Stimulated activated CD8-positive, alpha-beta memory T cell treated with anti-CD3 and anti-CD28 coated beads, Interleukin-15, amount 100 ng/mL, for 24 hours (primary cell): ENCODE measurements around the gene RBM20.

Source experiments
- DNase-seq: peaks from one replicate; pipeline ENCODE4 v3.0.0-alpha.2; 2020; ENCODE audit warnings: low read depth

Gene RBM20

DNA sequence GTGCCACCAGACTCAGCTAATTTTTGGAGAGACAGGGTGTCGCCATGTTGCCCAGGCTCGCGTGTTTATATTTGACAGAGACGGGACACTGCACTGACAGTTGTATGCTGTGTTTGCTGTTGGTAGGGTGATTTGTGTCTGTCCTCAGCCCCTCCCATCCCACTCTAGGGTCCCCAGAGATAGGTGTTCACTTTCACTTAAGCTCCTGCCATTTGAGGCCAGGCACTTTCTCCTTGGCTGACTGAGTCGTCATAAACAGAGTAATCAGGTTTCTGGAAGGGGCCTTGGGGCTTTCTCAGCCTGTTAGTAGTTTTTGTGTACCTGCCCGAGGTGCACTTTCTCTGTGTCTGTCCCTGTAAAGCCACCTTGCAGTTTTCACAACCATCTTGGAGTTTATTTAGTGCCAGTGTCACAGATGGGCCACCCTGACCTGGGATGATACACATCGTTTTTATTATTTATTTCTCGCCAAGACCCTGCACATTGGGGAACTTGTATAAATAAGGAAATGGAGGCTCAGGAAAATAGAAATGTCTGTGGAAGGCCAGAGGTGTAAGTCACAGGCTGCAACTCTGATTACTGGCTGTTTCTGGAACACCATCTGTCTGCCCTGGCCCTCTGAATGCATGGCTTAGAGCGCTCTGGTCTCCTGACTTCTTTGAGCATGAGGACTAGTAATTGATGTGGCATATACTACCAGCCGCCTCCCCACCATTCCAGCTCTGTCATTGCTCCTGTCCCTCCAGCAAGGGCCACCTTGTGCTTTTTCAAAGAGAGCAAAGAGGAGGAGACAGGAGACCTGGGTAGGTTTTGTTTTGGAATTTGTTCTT is 145.7 kb downstream of the RBM20 start:
- DNase-seq, result no peak

DNA sequence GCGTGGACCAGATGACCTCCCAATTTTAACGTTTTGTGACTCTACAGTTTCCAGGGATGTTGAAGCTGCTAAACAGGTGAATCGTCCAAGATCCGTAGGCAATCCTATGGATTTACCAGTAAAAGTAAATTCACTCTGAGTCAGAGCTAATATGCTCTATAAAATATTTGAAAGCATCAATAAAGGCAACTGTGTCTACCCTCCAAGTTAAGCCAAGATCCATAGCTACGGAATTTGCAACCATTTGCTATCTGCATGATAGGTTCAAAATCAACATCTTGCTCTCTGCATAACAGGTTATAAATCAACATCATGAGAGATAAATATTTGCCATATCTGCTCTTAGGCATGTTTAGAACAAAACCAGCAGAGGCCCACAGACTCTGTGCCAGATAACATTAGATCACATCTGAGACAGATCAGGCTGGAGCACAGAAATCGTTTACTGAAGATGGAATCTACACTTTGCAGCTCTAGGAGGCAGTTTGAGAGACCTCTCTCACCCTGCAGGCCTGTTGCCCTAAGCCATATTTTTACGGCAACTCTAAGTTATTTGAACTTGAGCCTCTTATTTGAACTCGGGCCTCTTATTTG is 146.9 kb downstream of the RBM20 start:
- DNase-seq, result no peak

DNA sequence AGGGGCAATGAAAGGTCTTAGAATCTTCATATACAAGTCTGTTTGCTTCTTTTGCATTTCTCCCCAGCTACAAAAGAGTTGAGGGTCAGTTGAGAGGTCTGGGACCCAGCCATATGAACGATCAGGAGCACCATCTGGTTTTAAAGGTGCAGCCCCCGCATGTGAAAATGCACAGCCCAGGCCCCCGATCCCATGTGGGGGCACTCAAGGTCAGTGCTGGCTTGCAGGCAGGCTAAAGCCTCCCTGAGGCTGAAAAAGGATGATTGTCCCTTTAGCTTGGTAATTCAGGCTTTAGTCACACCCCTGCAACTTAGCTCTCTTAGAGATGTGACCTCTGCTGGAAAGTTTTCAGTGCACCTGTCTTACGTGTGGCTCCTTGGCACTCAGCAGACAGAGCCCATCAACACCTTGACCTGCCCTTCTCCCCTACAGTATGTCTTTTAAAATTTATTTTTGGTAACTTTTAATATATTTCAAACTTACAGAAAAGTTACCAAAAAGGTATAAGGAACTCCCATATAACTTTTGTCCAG is 147.5 kb downstream of the RBM20 start:
- no peak for DNase-seq

DNA sequence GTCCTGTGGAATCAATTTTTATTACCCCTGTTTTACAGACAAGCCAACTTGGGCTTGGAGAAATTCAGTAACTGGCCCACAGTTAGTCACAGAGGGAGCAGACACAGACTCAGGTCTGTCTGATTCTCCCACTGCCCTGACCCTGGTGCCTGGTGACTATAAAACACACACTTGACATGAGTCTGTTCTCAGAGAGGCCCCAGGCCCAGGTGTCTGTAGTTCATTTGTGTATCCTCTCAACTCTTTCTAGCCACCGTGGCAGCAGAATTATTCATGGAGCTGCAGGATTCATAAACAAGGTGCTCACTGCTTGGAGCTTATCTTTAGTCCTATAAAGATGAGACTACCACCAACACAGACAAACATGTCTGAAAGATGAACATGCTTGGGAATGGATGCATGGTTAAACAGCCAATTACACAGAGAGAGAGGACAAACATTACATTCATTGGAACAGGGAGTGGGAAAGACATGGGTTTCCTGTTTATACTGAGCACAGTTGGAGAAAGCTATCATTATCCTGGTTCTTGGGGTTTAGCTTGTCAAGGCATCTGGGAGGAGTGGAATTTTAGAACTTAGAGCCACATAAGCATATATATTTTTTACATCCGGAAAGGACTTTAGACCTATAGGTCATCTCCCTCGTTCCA is 148.5 kb downstream of the RBM20 start:
- no peak for DNase-seq

DNA sequence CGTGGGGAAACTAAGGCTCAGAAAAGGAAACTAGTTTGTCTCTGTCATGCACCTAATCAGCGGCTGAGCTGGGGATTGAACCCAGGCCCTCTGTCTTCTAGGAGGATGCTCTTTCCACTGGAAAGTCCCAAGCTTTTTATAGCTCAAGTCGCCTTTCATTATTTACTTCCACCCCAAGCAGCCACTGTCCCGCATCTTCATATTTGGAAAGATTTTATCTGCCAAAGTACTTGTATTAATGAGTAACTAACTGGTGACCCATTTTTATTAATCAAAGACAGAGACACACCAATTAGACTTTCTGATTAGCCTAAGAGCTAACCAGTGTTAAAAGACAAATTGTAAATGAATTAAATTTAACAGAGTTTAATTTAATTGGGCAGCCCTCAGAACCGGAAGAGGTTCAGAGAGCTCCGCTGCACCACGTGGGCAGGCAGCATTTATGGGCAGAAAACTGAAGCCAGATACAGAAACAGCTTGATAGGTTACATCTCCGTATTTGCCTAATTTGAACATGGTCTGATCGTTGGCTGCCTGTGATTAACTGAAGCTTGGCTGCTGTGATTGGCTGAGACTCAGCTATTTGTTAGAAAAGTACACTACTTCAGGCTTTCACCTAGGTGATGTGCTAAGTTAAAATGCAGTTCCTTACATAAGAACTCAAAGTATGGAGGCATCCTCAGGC is 149.1 kb downstream of the RBM20 start:
- DNase-seq, result no peak

DNA sequence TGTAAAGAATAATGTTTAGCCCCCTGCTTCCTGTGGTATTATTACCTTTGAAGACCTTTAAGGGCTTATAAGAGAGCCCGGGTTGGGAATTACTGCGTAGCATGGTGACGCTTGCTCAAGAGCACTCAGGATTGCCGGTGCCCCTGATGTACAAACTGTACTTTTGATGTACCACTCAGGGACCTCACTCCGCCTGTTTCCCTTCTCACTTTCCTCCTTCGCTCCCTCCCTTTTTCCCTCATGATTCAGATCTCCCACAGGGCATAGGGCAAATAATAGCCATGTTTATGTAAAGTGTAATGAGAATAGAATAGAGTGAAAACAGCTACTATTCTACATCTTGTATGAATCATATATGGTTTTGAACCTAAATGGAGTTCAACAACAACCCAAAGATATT is 149.8 kb downstream of the RBM20 start:
- DNase-seq, result no peak

DNA sequence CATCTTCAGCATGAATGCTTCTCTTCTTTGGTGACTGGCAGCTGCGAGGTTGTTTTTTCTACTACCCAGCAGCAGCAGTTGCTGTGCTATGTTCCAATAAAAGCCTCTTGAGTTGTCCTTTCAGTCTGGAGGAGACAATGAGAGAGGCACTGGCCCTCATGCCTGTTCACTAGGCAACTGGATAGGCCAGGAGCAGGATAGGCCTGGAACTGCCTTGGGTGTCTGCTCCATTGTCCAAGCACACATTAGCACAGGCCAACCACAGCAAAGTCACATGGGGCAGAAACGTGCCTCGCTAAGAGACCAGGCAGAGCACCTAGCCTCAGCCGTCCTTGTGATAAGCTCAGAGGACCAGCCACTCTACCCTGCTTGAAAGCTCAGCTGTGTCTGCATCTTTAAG is 150.7 kb downstream of the RBM20 start:
- no peak for DNase-seq

DNA sequence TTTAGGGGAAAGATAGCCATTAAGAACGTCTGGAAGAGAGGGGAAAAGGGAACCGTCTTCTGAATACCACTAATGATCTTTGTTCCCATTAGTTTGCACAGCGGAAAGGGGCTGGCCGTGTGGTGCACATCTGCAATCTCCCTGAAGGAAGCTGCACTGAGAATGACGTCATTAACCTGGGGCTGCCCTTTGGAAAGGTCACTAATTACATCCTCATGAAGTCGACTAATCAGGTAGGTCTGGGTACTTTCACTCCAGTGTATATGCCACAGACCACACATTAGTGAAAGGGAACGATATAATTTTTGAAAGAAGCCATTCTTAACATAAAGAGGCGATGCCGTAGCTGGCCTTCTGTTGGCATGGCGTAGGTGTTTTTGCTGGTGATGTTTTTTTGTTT is 153.3 kb downstream of the RBM20 start:
- DNase-seq, result no peak

DNA sequence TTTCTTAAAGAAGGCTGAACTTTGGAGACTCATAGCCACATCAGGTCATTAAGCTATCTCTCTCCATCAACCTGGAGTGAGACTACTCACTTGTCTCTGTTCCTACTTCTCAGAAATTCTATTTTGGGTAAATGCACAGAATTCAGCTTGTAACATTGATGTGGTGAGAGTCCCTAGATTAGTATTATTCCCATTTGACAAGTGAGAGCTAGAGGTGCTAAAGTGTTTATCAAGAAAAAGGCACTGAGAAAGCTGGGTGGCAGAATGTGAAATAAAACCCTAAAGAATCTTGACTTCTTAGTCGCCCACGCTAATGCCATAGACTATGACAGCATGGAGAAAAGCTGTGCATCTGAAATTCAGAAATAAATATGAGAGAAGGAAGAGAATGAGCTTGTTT is 154.2 kb downstream of the RBM20 start:
- no peak for DNase-seq

DNA sequence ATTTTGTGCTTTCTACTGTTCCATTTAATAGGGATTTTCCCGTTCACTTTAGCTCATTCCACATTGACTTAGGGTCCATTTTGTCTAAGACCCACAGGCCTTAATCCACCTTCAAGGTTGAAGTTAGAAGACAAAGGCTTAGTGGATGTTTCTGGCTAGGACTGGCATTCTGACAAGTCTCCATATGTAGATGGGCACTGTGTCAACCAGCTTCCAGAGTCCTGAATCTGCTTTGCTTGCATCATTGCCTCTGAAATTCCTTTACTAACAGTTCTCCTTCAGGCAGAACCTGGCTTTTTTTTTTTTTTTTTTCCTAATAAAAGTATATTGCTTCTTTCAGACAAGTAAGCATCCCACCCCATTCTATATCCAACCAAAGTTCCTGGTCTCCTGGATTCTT is 158.0 kb downstream of the RBM20 start:
- DNase-seq, result no peak

DNA sequence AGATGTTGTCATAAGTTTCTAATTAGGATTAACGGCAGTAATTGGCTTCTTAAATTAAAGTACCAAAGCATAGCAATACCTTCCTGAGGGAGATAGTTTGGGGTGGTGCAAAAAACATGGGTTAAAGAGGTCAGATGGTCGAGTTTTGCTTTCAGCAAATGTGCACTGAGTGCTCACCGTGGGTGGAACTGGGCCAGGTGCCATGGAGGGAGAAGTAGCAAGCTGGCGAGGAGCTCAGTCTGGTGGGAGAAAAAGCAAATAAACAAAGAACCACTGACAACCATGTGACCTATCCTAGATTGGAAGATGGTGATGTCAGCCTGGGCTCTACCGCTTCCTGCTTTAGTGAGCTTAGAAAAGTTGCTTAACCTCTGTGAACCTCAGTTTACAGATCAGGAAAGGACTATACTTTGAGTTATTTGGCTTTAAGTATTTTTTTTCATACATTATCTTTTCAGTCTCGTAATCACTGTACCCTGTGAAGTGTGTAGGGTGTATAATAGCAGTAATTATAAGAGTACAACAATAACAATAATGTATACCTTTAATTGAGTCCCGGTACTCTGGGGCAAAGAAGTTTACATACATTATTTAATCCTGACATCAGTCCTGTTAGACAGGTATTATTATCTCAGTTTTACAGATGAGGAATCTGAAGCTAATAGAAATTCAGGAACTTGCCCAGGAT is 158.6 kb downstream of the RBM20 start:
- no peak for DNase-seq

DNA sequence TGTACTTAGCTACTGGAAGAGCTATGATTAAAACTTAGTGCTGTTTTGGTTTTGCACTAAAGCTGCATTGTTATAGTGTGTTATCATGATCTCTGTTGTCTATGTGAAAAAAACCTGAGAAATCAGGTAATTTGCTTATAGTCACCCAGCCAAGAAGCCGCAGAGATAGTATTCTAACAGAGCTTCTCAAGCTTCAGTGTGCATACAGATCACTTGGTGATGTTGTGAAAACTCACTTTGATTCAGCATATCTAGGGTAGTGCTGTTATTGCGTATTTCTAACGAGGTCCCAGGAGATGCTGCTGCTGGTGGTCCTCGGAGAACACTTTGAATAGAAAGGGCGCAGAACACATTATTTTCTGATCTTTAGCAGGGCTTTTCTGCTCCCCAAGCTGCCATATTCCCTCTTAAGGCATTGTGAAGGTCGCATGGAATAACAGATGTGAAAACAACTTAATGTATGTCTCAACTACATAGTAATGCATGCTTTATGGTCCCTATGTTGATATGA is 159.2 kb downstream of the RBM20 start:
- DNase-seq, result no peak

DNA sequence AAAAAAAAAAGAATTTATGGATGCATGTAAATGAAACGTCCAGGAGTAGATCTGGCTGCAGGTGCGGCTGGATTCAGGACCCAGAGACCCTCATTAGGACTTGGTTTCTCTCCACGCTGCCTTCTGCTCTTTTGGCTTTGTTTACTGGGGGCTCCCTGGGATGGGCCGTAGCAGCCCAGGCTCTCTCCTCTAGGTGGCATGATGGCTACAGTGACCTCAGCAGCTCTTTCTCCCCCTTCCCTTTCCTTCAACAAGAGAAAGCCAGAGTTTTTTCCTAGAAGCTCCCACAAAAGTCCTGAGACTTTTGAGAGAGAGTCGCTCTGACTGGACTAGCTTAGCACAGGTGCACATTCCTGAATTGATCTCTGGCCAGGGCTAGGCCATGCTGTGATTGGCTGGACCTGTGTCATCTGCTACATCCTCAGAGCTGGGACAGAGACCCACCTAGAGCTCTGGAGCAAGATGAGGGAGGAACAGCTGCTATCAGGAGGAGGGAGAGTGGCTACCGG is 159.7 kb downstream of the RBM20 start:
- DNase-seq, result no peak

DNA sequence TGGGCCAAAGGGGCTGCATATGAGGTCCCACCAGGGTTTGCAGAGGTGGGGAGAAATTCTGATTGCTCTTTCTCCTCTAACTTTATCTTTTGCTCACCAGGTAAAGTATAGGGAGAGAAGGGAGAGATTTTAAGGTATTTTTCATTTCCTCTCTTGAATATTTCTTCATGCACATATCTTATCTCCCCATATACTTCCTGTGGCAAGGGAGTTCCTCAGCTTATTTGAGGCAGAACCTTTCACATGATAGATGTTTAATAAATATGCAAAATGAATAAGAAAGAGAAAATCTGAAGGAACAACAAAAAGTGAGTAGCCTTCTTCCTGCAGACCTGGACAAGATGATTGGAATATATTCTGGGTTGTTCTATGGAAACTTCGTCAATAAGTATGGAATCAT is 160.2 kb downstream of the RBM20 start:
- no peak for DNase-seq

DNA sequence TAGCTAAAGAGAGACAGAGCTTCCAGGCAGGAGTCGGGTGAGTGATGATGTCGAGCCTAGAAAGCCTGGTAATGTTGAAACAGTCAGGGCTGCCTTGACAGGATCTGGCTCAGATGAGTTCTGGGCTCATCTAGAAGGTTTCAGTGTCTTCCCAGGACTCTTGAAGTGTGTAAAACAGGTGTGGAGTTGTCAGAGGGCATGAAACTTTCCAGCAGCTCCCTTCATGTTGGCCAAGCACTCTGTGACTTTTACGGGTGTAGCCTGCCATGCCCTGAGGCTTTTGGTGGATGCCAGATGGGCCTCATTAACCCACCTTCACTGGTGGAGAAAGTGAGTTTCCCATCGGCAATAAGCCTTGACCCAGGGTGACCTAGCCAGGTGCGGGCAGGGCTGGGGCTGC is 161.2 kb downstream of the RBM20 start:
- DNase-seq, result no peak

DNA sequence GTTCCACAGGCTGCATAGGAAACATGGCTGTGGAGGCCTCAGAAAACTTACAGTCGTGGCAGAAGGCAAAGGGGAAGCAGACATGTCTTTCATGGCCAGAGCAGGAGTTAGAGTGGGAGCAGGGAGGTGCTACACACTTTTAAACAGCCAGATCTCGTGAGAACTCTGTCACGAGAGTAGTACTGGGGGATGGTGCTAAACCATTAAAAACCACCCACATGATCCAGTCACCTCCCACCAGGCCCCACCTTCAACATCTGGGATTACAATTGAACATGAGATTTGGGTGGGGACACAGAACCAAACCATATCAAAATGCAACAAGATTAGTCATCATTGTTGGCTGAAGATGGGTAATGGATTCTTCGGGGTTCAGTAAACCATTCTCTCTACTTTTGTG is 162.2 kb downstream of the RBM20 start:
- no peak for DNase-seq

DNA sequence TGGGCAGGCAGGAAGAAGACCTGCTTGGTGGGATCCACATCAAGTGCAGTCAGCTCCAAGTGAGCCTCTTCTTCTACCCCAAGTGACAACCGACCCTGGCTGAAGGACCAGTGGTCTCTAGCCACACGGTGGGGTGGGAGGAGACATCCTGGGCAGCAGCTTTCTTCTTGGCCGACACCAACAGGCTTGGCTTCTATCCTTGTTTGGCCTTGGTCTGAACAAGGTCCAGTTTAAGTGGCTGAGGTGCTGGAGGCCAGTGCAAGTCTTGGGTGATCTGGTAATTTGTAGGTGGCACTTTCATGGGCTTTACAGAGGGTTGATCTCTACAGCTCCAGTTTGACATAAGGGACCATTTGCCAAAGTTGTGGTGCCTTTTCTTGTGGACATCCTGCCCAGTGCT is 164.0 kb downstream of the RBM20 start:
- no peak for DNase-seq

DNA sequence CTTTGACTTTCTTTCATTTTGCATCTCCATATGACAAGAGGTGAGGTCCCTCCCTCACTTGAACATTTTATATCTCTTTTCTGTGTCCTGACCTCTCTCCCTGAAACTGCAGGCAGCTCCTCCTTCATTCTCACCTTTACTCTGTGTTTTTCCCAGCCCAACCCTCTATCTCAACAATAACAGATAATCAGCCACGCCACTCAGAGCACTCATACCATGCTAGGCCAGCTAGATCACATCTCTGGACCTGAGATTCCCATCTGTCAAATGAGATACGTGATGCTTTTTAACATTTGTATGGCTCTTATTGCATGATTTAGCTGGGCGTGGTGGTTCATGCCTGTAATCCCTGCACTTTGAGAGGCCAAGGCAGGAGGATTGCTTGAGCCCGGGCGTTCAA is 164.5 kb downstream of the RBM20 start:
- no peak for DNase-seq

DNA sequence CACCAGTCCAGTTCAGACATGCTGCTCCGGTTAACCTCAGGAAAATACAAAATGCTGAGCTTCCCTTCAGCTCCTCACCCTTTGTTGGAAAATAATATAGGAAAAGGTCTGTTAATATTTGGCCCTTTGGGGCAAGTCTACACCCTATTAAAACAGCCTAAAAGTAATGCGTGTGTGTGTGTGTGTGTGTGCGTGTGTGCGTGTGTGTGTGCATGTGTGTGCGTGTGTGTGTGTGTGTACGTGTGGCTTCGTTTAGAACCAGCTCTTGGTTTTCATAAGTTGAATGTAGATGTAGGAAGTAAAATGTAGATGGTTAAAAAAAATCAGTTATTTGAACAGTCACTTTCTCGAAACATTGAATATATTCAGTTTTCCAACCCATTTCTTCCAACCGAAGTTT is 166.5 kb downstream of the RBM20 start:
- no peak for DNase-seq

DNA sequence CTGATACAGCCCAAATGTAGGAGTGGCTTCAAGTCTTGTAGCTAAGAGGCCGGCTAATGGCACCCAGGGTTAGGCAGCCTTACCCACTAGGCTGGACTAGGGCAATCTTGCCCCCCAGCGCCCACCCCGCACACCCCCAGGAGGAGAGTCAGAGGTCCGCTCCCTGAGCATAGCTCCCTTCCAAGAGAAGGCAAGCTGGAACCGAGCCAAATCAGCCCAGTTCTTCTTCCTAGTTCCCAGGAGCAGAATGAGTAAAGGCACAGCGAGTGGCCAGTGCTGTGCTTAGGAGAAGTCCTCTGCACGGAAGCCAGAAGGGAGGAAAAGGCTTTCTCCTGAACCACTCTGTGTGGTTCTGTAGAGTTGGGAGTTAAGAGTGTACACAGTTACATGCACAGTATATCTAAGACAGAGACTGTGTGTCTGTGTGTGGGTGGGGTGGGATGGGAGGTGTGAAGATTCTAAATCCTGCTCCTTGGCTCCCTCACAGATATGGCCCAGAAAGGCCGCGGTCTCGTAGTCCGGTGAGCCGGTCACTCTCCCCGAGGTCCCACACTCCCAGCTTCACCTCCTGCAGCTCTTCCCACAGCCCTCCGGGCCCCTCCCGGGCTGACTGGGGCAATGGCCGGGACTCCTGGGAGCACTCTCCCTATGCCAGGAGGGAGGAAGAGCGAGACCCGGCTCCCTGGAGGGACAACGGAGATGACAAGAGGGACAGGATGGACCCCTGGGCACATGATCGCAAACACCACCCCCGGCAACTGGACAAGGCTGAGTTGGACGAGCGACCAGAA is 167.8 kb downstream of the RBM20 start:
- no peak for DNase-seq

DNA sequence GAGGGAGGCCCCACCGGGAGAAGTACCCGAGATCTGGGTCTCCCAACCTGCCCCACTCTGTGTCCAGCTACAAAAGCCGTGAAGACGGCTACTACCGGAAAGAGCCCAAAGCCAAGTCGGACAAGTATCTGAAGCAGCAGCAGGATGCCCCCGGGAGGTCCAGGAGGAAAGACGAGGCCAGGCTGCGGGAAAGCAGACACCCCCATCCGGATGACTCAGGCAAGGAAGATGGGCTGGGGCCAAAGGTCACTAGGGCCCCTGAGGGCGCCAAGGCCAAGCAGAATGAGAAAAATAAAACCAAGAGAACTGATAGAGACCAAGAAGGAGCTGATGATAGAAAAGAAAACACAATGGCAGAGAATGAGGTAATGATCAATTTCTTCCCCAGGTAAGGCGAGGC is 168.4 kb downstream of the RBM20 start:
- no peak for DNase-seq
